Measurements from ENCODE around the gene MICALL1.

MICALL1 gene

GRCh38 chr22:37906364-37907008 is 389 bp downstream of the MICALL1 start:
- DNase-seq = no peak

DNA sequence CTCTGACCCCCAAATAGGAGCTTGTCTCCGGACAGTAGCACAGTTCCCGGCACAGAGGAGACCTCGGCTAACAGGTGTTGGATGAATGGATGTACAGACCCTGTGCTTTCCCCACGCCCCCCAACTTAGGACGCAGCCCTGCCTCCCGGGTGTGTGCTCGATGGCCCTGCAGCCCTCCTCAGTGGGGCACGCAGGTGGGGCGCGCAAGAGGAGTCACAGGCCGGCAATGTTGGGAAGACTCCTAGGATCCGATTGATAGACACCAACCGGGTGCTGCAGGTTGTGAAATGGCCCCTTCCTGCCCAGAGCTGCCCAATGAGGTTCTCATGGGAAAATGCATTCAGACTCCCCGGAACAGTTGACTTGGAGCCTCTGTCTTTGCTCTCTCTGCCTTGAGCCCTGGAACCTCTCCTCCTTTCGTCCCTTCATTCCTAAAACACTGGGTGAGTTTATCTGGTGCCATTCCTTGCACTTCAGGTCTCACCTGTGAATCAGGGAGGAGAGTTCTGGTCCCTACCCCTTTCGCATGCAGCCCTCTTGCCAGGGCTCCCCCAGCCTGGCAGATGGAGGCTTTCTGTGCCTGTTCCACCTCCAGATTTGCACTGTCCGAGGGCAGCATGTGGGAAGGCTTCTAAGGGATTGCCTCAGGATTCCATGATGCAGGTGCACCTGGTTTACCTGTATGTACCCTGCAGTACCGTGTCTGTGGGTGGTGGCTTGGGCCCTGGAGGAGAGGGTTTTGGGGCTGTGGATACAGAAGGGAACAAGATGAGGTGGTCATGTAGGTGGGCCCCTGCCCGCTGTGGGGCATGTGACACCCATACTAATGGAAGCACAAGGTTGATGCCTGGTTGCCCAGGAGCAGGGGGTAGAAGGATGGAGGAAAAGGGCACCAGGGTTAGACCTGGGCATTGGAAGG is 1.2 kb downstream of the MICALL1 start:
- no peak for DNase-seq

GRCh38 chr22:37909766-37910165 is 3.7 kb downstream of the MICALL1 start:
- no peak for DNase-seq

GRCh38 chr22:37910890-37911672 is 5.0 kb downstream of the MICALL1 start:
- no peak for DNase-seq

DNA sequence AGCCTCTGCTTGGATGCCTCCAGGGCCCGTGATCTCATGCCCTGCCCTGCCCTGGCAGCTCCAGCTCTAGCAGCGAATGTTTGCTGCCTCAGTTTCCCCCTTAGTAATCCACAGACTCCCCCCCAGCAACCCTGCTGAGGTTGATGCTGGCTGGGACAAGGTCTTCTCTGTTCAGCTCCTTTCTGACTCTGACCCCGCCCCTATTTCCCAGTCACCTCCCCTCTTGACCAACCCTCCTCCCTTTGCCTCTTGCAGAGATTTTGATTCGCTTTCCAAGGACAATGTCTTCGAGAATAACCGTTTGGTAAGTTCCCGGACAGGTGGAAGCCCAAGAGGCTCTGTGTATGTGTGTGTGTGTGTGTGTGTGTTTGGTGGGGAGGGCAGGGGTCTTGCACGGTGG is 5.6 kb downstream of the MICALL1 start:
- DNase-seq = no peak

GRCh38 chr22:37912171-37912570 is 6.1 kb downstream of the MICALL1 start:
- DNase-seq = no peak

GRCh38 chr22:37913233-37913721 is 7.2 kb downstream of the MICALL1 start:
- no peak for DNase-seq

DNA sequence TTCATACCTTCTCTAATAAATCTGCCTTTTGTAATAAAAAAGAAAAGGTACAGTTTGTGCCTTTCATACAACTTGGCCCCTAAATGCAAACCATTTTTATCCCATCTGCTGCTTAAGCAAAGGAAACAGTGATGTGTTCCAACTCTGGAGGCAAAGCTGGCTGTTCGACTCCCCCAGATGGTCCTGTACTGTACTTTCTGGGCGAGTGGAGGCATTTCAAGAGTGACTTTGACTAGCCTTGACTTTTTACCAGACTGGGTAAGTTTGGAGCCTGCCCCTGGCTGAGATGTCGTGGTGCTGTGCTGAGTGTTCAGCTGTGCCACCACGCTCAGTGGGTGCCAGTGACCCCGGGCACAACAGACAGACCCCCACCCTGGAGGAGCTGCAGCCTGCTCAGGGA is 10.2 kb downstream of the MICALL1 start:
- no peak for DNase-seq

DNA sequence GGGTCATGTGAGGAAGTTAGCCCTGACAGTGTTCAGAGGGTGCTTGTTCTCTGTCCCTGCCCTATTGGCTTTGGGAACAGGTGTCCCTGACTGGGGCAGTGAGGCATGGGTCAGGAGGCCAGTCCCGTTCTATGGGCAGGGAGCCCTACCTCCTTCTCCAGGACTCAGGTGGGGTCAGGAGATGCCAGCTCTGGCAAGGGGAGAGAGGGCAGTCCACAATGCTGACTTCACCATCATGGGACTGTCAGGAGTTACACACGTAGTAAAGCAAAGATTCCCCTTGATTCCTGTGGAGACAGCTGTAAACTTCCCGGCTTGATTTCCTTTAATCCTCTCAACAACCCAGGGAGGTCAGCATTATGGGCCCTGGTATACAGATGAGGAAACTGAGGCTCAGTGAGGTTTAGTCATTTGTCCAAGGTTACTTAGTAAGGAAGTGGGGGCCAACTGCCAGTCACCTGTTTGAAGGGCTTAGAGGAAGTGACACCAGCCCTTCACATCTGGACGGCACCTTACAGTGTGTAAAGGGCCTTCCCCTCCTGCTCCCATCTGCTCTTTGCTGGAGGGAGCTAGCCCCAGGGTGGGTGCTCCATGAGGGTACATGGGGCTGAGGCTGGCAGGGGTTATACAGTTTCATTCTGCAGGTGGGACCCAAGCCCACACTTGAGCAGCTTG is 11.9 kb downstream of the MICALL1 start:
- no peak for DNase-seq

GRCh38 chr22:37918580-37919270 is 12.6 kb downstream of the MICALL1 start:
- no peak for DNase-seq

- DNase-seq = no peak
These were observed 14.0 kb downstream of the MICALL1 start for GRCh38 chr22:37920126-37920525.

DNA sequence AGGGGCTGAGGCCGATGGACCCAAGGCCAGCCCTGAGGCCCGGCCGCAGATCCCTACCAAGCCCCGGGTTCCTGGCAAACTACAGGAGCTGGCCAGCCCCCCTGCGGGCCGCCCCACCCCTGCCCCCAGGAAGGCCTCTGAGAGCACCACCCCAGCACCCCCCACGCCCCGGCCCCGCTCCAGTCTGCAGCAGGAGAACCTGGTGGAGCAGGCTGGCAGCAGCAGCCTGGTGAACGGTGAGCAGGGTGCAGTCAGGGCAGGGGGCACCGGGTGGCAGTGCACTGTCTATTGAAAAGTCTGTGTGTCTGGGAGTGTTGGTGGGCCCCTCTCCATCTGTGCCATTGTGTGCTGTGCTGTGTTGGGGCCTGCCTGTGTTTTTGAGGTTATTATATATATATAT is 16.1 kb downstream of the MICALL1 start:
- no peak for DNase-seq

DNA sequence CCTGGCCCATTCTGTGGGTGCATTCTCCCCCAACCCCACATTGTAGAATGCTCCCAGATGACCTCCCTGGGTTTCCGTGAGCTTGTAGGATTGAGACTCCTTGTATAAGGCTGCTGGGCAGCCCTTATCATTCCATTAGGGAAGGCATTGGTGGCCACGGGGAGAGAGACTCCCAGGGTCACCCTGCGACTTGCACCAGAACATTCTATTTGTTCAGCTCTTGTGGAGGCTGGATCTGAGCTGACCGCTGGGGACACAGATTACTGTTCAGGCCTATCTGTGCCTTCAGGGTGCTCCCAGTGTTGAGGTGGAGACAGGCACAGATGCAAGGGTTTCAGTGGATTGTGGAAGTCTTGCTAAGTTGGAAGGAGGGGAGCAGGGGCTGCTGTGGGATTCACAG is 17.8 kb downstream of the MICALL1 start:
- DNase-seq = no peak

DNA sequence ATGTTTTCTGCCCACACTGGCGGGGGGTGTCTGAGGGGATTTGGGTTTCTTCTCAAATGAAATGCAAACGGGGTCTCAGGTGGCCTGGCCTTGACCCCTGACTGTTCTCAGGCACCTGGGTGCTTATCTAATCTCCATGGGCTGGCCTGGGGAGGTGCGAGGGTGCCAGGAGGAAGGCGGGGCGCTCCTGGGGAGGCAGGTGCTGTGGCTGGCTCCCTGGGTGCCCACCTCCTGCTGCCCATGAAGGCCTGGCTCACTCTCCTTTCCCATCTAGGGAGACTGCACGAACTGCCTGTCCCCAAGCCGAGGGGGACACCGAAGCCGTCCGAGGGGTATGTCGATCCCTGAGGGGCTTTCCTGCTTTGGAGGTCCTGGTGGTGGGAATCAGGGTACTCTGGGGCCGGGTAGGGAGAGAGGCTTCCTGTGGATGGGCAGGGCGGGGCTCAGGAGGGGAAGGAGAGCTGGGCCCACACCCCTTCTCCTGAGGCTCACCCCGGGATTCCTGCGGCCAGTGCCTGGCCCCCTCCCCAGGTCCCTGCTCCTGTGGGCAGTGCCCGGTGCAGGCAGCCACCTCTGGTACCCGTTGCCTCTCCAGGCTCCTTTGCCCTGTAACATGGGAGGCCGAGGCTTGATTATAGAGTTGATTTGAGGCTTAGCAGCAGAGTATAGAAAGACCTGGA is 18.4 kb downstream of the MICALL1 start:
- DNase-seq = no peak

DNA sequence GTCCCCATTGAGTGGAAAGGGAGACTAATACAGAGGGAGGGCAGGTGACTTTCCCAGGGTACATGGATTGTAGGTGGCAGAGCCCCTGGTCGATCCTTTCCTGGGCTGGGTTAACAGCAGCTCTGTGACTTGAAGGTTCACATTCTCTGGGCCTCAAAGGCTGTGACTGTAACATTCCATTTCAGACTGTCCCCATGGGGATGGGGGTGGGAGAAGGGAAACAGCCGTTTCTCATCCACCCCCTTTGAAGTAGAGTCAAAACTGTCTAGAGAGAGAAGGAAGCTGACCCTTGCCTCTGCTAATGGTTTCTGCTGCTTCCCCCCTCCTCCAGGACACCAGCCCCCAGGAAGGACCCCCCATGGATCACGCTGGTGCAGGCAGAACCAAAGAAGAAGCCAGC is 19.2 kb downstream of the MICALL1 start:
- no peak for DNase-seq

- no peak for DNase-seq
These were observed 19.7 kb downstream of the MICALL1 start for GRCh38 chr22:37925767-37926166.

- no peak for DNase-seq
These were observed 20.3 kb downstream of the MICALL1 start for GRCh38 chr22:37926358-37926757.

GRCh38 chr22:37926771-37927636 is 20.9 kb downstream of the MICALL1 start:
- DNase-seq = no peak

GRCh38 chr22:37927637-37927936 is 21.5 kb downstream of the MICALL1 start:
- no peak for DNase-seq

DNA sequence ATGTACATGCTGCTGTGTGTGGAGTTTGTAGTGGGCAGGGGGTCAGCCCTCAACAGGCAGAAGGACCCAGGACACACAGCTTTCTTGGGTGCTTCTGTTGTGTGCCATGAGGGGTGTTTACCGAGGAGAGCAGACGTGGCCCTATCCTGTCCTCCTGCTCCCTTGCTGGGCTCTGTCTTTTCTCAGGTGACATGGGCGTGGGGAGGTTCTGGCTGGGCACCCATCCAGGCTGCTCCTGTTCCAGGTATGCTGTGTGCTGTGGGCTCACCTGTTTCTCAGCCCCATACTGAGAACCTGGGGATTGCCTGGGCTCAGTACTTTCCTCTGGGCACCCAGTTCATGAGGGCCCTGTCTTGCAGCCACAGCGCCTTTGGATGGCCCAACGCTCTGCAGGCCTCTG is 23.3 kb downstream of the MICALL1 start:
- DNase-seq = no peak
